GM10266 (cell line): Measurements from ENCODE around the gene IVD.

Source experiments
- DNase-seq: peaks from one replicate; pipeline ENCODE4 v3.0.0; 2012; ENCODE audit errors: extremely low spot score
- TF ChIP-seq, protein P1 (sequence below): IDR thresholded peaks from 2 replicates; pipeline ENCODE4 v1.5.1; 2012; ENCODE audit warnings: mild to moderate bottlenecking, low read depth; ENCODE audit not compliant: control insufficient read depth, insufficient read depth; ENCODE audit errors: missing control alignments

The IVD gene

DNA sequence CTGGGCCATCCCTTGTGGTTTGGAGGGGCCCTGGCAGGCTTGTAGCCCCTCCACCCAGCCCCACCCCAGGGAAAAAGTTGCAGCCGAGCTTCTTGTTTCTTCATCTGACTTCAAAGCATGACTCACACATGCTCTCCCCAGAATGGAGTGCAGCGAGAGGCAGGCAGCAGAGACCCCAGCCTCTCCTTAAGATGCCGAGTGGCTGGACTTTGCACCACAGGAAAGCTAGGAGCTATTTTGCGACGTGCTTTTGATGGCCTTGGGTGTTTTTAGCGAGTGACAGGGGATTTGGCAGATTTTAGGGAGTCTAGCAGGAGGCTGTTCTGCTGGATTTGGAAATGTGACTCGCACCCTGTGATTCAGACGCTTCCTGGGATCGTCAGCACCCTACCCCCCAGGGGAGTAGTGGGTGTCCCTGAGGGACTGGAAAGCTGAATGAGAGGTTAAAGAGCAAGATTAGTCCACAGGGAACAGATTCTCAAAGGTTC, 49.4 kb downstream of the IVD start:
- TF ChIP-seq, protein P1, sequence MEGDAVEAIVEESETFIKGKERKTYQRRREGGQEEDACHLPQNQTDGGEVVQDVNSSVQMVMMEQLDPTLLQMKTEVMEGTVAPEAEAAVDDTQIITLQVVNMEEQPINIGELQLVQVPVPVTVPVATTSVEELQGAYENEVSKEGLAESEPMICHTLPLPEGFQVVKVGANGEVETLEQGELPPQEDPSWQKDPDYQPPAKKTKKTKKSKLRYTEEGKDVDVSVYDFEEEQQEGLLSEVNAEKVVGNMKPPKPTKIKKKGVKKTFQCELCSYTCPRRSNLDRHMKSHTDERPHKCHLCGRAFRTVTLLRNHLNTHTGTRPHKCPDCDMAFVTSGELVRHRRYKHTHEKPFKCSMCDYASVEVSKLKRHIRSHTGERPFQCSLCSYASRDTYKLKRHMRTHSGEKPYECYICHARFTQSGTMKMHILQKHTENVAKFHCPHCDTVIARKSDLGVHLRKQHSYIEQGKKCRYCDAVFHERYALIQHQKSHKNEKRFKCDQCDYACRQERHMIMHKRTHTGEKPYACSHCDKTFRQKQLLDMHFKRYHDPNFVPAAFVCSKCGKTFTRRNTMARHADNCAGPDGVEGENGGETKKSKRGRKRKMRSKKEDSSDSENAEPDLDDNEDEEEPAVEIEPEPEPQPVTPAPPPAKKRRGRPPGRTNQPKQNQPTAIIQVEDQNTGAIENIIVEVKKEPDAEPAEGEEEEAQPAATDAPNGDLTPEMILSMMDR: no peak
- DNase-seq: no peak

DNA sequence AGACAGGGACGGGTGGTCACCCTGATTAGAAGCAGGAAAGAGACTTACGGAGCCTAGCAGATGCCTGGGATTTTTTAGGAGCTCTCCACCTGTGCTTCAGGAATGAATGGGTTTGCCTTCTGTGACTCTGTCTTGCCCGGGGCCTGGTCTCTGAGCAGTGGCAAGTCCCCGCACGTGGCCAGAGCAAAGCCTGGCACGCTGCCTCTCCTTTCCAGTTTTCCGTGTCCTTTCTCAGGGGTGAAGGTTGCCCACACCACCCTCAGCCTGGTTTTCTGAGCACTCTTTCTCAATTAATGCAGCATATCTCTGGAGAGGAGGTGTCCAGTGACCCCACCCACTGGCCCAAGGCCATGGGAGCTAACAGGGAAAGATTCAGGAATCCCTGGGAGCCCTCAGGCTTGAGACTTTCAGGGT, 50.7 kb downstream of the IVD start:
- no peak for DNase-seq
- TF ChIP-seq, protein P1: no peak

DNA sequence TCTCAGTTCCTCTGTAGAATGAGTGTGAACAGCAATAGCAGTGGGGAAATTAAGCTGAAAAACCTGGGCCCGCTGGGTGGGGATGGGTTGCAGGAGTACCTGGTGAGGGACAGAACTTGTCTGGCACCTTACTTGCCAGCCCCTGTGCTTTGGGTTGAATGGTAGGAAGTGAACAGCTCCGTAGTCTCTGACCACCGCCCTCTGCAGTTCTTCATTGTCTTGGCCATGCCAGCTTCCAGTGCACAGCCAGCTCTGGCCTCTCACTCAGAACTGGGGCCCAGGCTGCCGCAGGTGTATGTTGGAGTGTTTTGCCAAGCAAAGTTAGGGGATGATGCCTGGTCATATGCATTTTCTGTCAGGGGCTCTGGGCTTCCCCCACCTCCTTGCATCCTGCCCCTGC, 51.1 kb downstream of the IVD start:
- DNase-seq: no peak
- TF ChIP-seq, protein P1: no peak

DNA sequence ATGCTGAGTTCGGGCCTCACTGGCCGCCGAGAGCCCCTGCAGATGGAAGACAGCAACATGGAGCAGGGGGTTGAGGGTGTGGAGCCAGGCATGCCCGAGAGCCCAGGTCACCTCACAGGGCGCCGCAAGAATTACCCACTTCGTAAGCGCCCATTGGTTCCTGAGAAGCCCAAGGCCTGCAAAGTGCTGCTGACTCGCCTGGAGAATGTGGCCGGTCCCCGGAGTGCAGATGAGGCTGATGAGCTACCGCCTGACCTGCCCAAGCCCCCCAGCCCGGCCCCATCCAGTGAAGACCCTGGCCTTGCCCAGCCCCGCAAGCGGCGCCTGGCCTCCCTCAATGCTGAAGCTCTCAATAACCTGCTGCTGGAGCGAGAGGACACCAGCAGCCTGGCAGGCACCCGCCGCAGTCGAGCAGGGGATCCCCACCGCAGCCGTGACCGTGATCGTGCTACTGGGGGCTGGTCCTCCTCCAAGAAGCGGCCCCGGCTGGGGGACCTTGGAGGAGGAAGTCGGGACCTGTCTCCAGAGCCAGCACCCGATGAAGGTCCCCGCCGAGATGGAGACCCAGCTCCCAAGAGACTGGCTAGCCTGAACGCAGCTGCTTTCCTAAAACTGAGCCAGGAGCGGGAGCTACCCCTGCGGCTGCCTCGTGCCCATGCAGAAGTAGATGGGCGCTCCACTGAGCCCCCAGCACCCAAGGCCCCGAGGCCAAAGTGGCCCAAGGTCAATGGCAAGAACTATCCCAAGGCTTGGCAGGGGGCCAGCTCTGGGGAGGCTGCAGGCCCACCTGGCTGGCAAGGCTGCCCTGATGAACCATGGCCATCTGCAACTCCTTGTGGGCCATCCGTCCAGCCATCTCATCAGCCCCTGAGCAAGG, 53.1 kb downstream of the IVD start:
- TF ChIP-seq, protein P1: no peak
- DNase-seq: no peak

DNA sequence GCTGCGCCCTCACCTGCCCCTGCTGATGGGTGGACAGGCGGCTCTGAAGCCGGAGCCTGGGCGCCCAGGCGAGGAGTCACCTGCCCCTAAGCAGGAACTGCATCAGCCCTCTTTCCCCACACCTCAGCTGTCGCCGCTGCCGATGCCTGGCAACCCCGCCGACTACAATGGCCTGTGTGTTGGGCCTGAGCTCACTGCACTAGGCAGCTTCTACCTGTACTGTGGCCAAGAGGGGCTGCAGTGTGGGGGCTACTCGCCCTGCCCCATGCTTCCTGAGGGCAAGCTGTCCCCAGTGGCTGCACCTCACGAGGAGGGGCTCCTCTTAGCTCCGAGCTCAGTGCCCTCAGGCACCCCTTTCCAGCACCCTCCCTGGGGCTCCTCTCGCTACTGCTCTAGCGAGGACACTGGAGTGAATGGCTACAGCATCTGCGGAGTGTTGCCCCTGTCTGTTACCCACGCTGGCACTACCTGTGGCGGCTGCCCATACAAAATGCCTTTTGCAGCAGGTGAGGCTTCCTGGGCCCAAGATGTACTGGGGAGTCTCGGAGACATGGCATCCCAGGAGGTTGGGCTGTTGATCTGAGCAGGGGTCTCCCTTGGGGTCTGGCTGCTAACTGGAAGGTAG, 53.9 kb downstream of the IVD start:
- TF ChIP-seq, protein P1: no peak
- DNase-seq: no peak

DNA sequence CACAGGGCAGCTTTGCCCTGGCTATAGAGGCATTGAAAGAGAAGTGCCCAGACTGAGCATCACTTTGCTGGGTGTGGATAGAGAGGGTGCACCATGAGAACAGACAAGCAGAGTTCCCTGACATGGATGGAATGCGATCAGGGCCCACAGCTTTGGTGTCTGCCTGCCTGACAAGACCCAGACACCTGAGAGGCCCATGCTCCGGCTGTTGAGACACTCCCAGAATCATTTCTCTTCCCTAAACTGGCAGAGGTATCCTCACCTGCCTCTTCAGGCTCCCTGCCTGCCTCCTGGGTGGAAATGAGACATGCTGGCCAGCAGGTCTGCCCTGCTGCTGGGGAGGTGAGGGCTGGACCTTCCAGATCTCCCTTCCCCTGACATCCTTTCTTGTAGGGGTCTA, 54.8 kb downstream of the IVD start:
- no peak for DNase-seq
- TF ChIP-seq, protein P1: no peak

DNA sequence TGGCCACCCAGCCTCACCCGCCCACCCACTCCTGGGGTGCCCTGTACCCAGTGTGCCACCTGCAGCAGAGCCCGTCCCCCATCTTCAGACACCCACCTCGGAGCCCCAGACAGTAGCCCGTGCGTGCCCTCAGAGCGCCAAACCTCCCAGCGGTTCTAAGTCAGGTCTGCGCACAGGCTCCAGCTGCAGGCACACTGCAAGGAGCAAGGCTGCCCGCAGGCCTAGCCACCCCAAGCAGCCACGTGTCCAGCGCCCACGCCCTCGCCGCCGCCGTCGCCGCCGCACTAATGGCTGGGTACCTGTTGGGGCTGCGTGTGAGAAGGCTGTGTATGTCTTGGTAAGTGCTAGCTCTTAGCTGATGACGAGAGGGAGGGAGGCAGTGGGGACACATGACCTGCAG, 56.4 kb downstream of the IVD start:
- DNase-seq: no peak
- TF ChIP-seq, protein P1: no peak
